DND-41 (cell line): ENCODE measurements around the gene RAP1B.

ENCODE experiments used
- CTCF ChIP-seq: IDR thresholded peaks from 2 replicates; pipeline ENCODE4 v1.5.1; 2012; ENCODE audit warnings: borderline replicate concordance, low read length, moderate library complexity, mild to moderate bottlenecking; ENCODE audit not compliant: poor library complexity, severe bottlenecking; ENCODE audit errors: extremely low read depth
- EZH2 ChIP-seq: IDR thresholded peaks from 3 replicates; pipeline ENCODE4 v1.6.1; 2012; ENCODE audit warnings: borderline replicate concordance, low read depth, mild to moderate bottlenecking, moderate library complexity, low read length, inconsistent platforms; ENCODE audit not compliant: severe bottlenecking

- TF ChIP-seq CTCF: no peak
- no peak for TF ChIP-seq EZH2
Measured at GRCh38 chr12:68648179-68648578, 37.5 kb downstream of the RAP1B start.
